SK-N-SH treated with all-trans-retinoic acid at 6 μM for 48 hours (cell line): Measurements from ENCODE around the gene COG3.

Source experiments
- ATAC-seq: fragments of 200-7000 bp; cut with Tn5 transposase; 3 replicates; pipeline ENCODE4 v1.9.1; 2020; ENCODE audit warnings: mild to moderate bottlenecking, moderate library complexity
- ARNTL ChIP-seq: fragments of 450-650 bp; formaldehyde crosslinking; IDR thresholded peaks from 2 replicates; pipeline ENCODE4 v1.5.0; 2020; ENCODE audit warnings: low read depth, mild to moderate bottlenecking, moderate library complexity, borderline replicate concordance
- BACH2 ChIP-seq: fragments of 250-450 bp; sonication (Bioruptor Pico); IDR thresholded peaks from 2 replicates; pipeline ENCODE4 v1.9.0; 2021; ENCODE audit warnings: mild to moderate bottlenecking, borderline replicate concordance
- ESRRG ChIP-seq: fragments of 250-450 bp; sonication (Bioruptor Pico); IDR thresholded peaks from 2 replicates; pipeline ENCODE4 v1.6.1; 2021; ENCODE audit warnings: mild to moderate bottlenecking
- ISL1 ChIP-seq: fragments of 250-450 bp; sonication (Bioruptor Pico); IDR thresholded peaks from 2 replicates; pipeline ENCODE4 v2.1.2; 2022; ENCODE audit warnings: mild to moderate bottlenecking, moderate library complexity
- PPARA ChIP-seq: fragments of 250-450 bp; sonication (Bioruptor Pico); IDR thresholded peaks from 2 replicates; pipeline ENCODE4 v1.5.0; 2020; ENCODE audit warnings: mild to moderate bottlenecking, borderline replicate concordance
- ZC3H10 ChIP-seq: fragments of 250-450 bp; sonication (Bioruptor Pico); IDR thresholded peaks from 2 replicates; pipeline ENCODE4 v1.5.1; 2021; ENCODE audit warnings: mild to moderate bottlenecking, moderate library complexity
- ZFP3 ChIP-seq: fragments of 250-450 bp; sonication (Bioruptor Pico); IDR thresholded peaks from 2 replicates; pipeline ENCODE4 v1.5.0; 2020; ENCODE audit warnings: mild to moderate bottlenecking, moderate library complexity
- ZFP30 ChIP-seq: fragments of 450-650 bp; formaldehyde crosslinking; IDR thresholded peaks from 2 replicates; pipeline ENCODE4 v1.5.0; 2022; ENCODE audit warnings: mild to moderate bottlenecking, moderate library complexity
- ZNF565 ChIP-seq: fragments of 450-650 bp; formaldehyde crosslinking; conservative IDR thresholded peaks from 2 replicates; pipeline ENCODE4 v1.5.0; 2020; ENCODE audit warnings: low read depth, mild to moderate bottlenecking, moderate library complexity
- ZNF70 ChIP-seq: fragments of 450-650 bp; formaldehyde crosslinking; IDR thresholded peaks from 2 replicates; pipeline ENCODE4 v1.5.0; 2020; ENCODE audit warnings: mild to moderate bottlenecking, moderate library complexity
- ZNF8 ChIP-seq: fragments of 450-650 bp; formaldehyde crosslinking; IDR thresholded peaks from 2 replicates; pipeline ENCODE4 v1.5.0; 2020; ENCODE audit warnings: mild to moderate bottlenecking, moderate library complexity
- TF ChIP-seq, protein P1 (sequence below): fragments of 250-450 bp; sonication (Bioruptor Pico); IDR thresholded peaks from 2 replicates; pipeline ENCODE4 v1.5.1; 2021; ENCODE audit warnings: mild to moderate bottlenecking, moderate library complexity
- TF ChIP-seq, protein P2 (sequence below): fragments of 250-450 bp; sonication (Bioruptor Pico); IDR thresholded peaks from 2 replicates; pipeline ENCODE4 v1.8.0; 2021; ENCODE audit warnings: low read depth, mild to moderate bottlenecking, moderate library complexity, borderline replicate concordance
- TF ChIP-seq, protein P3 (sequence below): fragments of 250-450 bp; sonication (Bioruptor Pico); IDR thresholded peaks from 2 replicates; pipeline ENCODE4 v1.8.0; 2020; ENCODE audit warnings: mild to moderate bottlenecking, moderate library complexity, borderline replicate concordance
- TF ChIP-seq, protein P4 (sequence below): fragments of 250-450 bp; sonication (Bioruptor Pico); IDR thresholded peaks from 2 replicates; pipeline ENCODE4 v1.5.1; 2020; ENCODE audit warnings: low read depth, mild to moderate bottlenecking, moderate library complexity
- TF ChIP-seq, protein P5 (sequence below): fragments of 250-450 bp; sonication (Bioruptor Pico); IDR thresholded peaks from 2 replicates; pipeline ENCODE4 v1.5.0; 2020; ENCODE audit warnings: mild to moderate bottlenecking, moderate library complexity

The COG3 gene

DNA sequence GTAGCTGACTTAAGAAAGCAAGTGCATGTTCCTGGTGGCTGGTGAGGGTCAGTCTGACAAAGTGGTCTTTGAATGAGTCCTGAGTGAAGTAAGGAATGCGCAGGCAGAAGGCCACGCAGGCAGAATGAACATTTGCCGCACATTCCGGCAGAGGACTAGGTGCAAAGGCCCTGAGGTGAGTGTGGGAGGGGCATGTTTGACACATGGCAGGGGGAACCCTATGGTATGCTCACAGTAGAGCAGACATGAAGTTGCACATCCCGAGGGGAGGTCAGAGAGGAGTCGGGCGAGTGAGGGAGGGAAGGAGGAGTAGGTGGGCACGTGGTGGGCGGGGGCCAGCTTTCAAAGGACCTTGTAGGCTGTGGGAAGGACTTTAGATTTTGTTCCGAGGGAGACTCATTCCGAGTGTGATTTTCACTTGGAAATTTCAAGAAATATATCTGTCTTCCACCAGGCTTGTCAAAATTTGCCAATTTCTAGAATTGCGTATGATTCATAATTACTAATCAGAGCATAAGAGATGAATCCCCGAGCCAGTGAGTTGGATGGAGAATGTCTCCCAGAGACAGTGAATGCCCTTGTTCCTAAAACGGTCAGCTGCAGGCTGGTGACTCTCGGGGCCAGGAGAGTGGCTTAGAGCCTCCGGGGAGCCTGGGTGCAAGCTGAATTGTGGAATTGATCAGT lies 110.5 kb downstream of the COG3 start:
- no peak for TF ChIP-seq ARNTL (CRISPR knock-in tag)
- ATAC-seq = no peak; the same call in 2 of the 3 replicates

DNA sequence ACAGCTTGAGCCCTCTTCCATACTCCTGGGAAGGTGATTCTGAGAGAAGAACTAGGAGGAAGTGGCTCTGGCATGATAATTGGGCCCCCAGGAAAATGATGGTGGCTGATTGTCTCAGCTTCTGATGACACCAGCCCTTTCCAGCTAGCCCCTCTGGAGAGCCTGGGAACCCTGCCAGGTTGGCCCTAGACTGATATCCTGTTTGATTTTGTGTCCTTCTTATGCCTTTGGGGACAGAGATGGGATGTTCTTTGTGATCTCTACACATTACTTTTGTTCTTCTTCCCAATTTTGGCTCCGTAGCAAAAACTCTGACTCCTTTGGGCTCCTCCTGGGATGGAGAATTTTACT lies 111.1 kb downstream of the COG3 start:
- TF ChIP-seq ZNF8 (CRISPR knock-in tag) = no peak
- TF ChIP-seq ARNTL (CRISPR knock-in tag) = no peak
- TF ChIP-seq, protein P1, sequence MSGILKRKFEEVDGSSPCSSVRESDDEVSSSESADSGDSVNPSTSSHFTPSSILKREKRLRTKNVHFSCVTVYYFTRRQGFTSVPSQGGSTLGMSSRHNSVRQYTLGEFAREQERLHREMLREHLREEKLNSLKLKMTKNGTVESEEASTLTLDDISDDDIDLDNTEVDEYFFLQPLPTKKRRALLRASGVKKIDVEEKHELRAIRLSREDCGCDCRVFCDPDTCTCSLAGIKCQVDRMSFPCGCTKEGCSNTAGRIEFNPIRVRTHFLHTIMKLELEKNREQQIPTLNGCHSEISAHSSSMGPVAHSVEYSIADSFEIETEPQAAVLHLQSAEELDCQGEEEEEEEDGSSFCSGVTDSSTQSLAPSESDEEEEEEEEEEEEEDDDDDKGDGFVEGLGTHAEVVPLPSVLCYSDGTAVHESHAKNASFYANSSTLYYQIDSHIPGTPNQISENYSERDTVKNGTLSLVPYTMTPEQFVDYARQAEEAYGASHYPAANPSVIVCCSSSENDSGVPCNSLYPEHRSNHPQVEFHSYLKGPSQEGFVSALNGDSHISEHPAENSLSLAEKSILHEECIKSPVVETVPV = no peak
- no peak for TF ChIP-seq ISL1 (CRISPR knock-in tag)
- TF ChIP-seq, protein P2, sequence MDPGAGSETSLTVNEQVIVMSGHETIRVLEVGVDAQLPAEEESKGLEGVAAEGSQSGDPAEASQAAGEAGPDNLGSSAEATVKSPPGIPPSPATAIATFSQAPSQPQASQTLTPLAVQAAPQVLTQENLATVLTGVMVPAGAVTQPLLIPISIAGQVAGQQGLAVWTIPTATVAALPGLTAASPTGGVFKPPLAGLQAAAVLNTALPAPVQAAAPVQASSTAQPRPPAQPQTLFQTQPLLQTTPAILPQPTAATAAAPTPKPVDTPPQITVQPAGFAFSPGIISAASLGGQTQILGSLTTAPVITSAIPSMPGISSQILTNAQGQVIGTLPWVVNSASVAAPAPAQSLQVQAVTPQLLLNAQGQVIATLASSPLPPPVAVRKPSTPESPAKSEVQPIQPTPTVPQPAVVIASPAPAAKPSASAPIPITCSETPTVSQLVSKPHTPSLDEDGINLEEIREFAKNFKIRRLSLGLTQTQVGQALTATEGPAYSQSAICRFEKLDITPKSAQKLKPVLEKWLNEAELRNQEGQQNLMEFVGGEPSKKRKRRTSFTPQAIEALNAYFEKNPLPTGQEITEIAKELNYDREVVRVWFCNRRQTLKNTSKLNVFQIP (CRISPR knock-in tag) = no peak
- ATAC-seq = no peak

DNA sequence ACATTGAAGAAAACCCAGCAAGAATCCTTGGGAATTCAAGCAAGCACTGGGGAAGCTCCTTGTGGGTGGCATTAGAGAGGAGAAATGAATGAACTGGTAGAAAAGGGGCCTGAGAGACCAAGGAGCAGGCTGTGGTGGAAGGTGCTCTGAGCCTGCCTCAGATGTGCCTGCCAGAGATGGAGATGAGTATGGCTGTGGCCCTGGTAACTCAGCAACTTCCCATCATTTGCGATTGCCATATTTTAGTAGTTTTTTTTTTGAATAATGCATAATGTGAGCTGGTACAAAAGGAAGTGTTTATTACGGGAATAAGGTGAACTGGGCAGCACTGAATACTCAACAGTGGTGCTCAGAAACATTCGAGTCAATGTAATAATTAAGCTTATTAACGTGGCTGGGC lies 111.7 kb downstream of the COG3 start:
- ATAC-seq = no peak

More for the DNA sequence above, 111.7 kb downstream of the COG3 start:
- TF ChIP-seq ESRRG = no peak
- no peak for TF ChIP-seq ZFP30
- no peak for TF ChIP-seq ZNF565
- TF ChIP-seq, protein P3, sequence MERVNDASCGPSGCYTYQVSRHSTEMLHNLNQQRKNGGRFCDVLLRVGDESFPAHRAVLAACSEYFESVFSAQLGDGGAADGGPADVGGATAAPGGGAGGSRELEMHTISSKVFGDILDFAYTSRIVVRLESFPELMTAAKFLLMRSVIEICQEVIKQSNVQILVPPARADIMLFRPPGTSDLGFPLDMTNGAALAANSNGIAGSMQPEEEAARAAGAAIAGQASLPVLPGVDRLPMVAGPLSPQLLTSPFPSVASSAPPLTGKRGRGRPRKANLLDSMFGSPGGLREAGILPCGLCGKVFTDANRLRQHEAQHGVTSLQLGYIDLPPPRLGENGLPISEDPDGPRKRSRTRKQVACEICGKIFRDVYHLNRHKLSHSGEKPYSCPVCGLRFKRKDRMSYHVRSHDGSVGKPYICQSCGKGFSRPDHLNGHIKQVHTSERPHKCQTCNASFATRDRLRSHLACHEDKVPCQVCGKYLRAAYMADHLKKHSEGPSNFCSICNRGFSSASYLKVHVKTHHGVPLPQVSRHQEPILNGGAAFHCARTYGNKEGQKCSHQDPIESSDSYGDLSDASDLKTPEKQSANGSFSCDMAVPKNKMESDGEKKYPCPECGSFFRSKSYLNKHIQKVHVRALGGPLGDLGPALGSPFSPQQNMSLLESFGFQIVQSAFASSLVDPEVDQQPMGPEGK = no peak
- TF ChIP-seq ZFP3 (CRISPR knock-in tag) = no peak
- no peak for TF ChIP-seq ARNTL (CRISPR knock-in tag)
- no peak for TF ChIP-seq PPARA (CRISPR knock-in tag)
- no peak for TF ChIP-seq ZC3H10 (CRISPR knock-in tag)
- TF ChIP-seq, protein P1 = no peak
- TF ChIP-seq, protein P4, sequence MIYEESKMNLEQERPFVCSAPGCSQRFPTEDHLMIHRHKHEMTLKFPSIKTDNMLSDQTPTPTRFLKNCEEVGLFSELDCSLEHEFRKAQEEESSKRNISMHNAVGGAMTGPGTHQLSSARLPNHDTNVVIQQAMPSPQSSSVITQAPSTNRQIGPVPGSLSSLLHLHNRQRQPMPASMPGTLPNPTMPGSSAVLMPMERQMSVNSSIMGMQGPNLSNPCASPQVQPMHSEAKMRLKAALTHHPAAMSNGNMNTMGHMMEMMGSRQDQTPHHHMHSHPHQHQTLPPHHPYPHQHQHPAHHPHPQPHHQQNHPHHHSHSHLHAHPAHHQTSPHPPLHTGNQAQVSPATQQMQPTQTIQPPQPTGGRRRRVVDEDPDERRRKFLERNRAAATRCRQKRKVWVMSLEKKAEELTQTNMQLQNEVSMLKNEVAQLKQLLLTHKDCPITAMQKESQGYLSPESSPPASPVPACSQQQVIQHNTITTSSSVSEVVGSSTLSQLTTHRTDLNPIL (CRISPR knock-in tag) = no peak
- no peak for TF ChIP-seq BACH2
- TF ChIP-seq, protein P5, sequence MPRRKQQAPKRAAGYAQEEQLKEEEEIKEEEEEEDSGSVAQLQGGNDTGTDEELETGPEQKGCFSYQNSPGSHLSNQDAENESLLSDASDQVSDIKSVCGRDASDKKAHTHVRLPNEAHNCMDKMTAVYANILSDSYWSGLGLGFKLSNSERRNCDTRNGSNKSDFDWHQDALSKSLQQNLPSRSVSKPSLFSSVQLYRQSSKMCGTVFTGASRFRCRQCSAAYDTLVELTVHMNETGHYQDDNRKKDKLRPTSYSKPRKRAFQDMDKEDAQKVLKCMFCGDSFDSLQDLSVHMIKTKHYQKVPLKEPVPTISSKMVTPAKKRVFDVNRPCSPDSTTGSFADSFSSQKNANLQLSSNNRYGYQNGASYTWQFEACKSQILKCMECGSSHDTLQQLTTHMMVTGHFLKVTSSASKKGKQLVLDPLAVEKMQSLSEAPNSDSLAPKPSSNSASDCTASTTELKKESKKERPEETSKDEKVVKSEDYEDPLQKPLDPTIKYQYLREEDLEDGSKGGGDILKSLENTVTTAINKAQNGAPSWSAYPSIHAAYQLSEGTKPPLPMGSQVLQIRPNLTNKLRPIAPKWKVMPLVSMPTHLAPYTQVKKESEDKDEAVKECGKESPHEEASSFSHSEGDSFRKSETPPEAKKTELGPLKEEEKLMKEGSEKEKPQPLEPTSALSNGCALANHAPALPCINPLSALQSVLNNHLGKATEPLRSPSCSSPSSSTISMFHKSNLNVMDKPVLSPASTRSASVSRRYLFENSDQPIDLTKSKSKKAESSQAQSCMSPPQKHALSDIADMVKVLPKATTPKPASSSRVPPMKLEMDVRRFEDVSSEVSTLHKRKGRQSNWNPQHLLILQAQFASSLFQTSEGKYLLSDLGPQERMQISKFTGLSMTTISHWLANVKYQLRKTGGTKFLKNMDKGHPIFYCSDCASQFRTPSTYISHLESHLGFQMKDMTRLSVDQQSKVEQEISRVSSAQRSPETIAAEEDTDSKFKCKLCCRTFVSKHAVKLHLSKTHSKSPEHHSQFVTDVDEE = no peak
- TF ChIP-seq ZNF70 (CRISPR knock-in tag) = no peak
